Measurements from ENCODE around the gene PLXND1.

PLXND1 gene

DNA sequence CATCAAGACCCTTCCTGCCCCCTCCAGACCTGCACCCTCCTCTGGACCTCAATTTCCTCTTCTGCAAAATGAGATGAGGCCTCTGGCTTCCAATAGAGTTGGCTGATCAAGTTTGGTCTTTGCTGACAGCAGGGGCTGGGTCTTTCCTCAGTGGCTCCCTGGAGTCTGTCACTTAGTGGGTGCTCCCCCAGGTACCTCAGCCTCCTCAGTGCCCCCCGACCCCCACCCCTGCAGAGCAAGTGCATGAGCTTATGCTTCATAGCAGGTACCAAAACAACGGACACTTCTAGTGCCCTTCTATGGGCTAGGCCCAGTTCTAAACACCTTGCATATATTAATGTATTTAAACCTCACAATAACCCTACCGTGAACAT is 6.9 kb upstream of the PLXND1 start:
- DNase-seq = peak; percentile 16

DNA sequence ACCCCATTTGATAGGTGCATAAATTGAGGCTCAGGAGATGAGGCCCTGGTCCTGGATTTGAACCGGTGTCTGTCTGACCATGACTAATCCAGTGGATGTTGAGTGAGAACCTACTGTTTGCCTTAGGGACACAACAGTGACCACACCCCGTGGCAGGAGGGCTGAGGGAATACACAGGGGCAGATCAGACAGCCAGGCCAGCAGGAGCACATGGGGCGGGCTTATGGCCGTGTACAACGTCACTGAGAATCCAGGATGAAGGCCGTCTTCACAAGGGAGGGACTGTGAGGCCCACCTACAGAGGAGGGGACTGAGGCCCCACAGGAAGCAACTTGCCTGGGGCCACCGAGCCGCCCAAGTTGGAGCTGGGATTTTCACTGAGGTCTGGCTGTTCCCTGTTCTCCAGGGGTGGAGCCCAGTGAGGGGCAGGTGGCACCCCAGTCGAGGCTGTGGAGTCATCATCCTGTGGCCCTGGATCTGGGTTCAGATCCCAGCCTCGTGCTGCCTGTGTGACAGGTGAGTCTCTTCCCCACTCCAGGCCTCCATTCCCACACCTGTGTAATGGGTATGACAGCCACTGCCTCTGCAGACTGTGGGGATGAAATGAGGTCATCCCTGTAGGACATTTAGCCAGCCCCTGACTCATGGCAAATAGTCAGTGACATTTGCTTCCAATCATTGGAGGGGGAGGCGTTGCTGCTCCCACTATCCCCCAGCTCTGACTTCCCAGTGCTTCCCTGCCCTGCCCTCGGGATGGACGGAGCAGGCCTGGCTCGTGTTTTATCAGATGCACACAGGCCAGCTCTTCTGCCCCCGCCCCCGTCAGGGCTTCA is 6.3 kb upstream of the PLXND1 start:
- DNase-seq = peak; percentile 27

DNA sequence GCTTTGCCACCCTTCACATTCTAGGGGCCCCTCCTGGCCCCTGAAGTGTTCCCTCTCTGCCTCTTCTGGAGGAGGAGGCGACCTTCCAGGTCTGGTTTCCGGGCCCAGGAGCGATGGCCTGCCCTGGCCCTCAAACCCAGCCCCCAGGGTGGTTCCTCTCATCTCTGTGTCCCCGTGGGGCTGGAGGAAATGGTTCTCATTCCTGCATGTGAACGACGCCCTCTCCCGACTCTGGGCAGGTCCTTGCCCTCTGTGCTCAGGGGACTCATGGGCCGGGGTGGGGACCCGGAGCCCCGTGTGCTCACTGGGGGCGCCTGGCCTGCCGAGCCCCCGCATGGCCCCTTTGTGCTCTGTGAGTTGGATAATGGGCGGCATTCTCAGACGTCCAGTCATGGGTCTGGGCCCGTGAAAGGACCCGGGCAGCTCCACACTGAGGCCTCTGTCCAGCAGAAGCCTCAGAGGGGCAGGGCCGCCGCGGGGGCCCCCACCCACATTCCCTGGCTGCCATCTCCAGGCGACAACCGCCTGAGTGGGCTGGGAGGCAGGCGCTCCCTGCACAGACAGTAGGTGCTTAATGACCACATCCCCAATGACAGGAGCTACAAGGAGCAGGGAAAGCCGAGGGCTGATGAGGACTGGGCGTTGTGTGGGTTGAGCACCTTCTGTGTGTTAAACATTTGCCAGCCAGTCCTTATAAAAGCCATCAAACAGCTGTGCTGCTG is 5.5 kb upstream of the PLXND1 start:
- DNase-seq = peak; percentile 39

DNA sequence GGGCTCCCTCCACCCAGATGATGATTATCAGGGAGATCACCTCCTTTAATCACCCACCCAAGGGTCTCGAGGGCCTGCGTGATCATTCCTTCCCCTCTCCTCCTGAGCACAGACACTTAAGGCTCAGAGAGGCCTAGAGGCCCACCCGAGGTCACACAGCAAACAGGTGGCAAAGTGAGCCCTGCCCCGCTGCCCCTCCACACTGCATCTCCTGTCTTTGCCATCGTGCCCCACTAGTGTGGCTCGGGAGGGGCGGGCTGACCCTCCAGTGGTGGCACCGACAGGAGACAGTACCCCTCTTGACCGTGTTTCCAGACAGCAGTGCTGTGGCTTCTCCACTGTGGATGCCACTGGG is 4.9 kb upstream of the PLXND1 start:
- DNase-seq = no peak

DNA sequence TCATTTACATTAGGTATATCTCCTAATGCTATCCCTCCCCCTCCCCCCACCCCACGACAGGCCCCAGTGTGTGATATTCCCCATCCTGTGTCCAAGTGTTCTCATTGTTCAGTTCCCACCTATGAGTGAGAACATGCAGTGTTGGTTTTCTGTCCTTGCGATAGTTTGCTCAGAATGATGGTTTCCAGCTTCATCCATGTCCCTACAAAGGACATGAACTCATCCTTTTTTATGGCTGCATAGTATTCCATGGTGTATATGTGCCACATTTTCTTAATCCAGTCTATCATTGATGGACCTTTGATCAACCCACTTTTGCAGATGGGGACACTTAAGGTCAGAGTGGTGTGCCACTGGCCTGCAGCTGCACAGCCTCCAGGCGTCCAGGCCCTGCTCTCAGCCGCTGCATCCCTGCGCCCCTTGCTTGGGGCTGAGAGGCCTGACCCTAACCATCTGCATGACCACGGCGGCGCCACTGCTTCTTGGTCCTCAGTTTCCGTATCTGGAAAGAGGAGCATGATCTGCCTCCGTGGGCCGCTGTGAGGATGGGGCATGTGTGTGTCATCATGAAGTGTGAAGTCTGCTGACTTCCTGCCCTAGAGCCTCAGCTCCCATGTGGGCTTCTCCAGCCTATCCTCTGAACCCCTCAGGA is 4.4 kb upstream of the PLXND1 start:
- DNase-seq = peak; percentile 16

DNA sequence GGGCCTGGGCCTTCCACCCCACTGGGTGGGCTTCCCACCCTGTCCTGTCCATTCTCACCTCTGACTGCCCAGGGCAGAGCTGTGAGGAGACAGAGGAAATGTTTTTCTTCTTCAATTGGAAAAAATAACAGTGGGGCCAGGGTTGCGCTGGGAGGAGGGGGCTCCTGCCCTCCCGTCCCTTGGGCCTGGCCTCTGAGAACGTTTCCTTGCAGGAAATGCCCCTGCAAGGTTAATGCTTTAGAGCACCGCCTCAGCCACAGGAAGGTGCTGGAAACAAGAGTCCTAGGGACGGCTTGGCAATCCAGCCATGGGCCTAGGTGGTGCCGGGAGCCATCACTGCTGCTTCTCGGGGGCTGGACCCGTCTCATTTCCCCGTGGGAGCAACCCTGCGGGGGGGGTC is 3.8 kb upstream of the PLXND1 start:
- DNase-seq = peak; percentile 34

DNA sequence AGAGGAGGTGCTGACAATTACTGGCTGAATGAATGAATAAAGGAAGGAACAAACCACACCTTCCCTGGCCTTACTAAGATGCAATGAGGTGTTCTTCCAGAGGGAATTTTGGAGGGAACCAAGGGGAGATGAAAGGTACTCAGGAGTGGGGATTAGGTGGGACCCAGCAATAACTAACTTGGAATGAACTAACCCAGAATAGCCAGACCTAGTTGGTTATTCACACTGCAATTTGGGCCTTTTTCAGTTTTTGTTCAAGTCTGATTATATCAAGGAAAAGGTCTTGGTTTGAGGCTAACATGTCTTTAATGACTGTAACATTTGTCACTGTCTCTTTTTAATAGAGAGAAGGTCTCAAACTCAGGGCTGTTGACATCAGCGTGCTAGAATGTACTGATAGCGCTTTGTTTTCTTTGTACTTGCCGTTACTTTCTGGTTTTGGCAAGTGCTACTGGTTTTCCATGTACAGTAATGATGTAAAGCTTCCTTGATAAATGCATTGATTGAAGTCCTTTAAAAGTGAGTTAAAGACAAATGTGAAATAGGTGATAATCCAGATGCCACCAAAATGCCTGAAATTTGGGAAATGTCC is 3.2 kb upstream of the PLXND1 start:
- no peak for DNase-seq

DNA sequence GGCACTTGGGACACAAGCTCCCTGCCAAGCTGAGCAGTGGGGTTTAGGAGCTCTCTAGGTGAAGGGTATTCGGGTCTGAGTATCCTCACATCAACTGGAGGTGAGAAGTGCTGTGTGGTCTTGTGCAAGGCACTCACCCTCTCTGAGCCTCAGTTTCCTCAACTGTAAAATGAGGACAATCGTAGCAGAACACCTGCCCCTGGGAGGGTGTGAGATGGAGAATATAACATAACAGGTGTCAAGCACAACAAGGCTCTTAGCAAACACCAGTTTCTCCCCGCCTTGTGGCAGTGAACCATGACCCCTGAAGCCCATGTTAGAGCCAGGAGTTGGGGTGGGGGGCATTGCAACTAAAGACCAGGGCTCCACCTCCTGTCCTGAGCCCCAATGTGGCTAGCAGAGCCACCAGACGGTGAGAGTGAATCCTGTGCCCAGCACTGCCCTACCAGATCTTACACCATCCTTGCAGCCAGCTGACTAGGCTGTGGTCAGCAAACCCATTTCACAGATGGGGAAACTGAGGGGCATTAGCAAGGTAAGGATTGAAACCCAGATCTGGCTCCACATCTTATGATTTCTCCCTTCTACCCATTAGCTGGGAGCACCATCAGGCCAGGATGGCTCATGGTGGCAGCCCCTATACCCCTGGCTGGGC is 2.6 kb upstream of the PLXND1 start:
- no peak for DNase-seq

DNA sequence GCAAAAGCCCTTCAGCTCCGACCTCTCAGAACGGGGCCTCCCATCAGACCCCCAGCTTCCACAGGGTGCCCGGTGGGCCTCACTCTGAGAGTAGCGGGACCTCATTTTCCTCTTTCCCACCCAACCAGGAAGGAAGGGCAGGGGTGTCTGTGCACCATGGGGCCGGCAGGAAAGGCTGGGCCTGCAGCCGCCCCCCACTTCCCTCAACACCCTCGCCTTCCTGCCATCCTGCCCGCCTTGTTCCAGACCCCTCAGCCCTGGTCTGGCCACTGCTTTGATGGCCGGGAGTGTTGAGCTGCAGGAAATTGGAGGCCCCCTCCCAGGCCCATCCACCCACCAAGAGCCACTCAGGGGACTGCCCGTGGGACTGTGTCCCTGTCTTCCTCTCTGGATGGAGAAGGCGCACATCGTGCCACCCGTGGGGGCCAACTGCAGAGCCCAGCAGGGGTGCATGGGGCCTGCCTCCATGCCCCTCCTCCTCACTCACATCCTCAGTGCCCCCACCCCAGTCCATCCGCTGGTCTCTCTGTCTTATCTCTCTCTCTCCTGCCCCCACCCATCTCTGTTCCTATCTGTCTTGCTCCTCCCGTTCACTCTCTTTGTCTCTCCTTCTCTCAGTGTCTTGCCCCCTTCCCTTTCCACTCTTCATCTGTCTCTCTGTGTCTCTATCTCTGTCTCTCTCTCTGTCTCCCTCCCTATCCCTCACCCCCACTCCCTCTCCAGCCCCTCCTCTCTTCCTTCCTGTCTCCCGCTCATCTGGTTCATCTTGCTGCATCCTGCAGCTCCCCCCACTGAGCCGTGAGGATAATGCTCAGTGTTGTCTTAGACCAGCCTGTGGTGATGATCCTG is 1.8 kb upstream of the PLXND1 start:
- no peak for DNase-seq

DNA sequence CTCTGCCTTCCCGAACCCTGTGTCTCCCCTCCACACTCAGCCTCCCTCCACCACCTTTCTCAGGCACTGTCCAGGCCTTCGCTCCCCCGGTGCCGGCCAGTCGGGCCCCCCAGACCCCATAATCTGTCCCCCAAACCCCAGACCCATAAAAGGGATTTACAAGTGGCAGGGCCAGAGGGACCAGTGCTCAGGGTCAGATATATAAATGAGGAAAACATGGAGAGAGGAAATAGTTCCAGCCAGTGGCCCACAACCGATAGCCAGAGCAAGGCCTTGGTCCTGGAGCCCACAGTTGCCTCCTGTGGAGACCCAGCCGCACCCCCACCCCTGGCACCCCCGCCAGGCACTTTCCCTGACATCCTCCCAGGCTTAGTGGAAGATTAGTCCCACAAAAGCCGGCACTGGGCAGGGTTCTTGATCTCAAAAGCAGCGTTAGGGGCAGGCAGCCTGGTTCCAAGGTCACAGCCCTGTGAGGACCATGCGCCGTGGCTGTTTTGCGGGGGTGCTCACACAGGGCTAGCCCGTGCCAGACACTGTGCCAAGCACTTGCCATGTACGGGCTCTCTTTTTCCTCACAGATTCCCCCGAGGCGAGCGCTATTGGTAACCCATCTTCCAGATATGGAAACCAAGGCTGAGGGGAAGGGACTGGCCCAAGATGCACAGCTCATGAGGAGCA is 1.1 kb upstream of the PLXND1 start:
- DNase-seq = no peak

DNA sequence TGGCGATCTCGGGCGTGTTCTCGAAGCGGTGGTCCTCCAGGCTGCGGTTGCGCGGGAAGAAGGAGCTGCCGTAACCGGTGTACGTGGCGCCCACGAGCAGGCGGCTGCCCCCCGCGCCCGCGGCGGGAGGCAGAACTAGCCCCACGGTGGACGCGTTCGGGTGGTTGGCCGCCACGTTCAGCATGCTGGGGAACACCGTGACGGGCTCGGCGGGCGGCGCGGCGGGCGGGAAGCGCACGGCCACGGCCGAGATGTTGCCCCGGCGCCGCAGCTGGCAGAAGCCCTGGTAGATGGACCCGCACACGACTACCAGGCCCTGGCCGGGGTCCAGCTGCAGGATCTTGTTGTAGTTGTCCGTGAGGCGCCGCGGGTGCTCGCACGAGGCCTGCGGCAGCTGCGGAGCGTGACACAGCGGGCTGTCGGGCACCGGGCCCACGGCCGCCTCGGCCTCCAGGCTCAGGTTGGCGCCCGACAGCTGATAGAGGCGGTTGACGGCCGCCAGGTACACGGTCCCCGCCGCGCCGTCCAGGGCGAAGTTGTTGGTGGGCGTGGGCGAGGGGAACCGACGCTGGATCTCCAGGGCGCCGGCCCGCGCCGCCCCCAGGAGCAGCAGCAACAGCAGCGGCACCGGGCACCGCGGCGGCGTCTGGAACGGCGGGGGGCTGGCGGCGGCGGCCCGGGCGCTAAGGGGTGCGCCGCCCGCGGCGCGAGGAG is 397 bp downstream of the PLXND1 start:
- DNase-seq = no peak

DNA sequence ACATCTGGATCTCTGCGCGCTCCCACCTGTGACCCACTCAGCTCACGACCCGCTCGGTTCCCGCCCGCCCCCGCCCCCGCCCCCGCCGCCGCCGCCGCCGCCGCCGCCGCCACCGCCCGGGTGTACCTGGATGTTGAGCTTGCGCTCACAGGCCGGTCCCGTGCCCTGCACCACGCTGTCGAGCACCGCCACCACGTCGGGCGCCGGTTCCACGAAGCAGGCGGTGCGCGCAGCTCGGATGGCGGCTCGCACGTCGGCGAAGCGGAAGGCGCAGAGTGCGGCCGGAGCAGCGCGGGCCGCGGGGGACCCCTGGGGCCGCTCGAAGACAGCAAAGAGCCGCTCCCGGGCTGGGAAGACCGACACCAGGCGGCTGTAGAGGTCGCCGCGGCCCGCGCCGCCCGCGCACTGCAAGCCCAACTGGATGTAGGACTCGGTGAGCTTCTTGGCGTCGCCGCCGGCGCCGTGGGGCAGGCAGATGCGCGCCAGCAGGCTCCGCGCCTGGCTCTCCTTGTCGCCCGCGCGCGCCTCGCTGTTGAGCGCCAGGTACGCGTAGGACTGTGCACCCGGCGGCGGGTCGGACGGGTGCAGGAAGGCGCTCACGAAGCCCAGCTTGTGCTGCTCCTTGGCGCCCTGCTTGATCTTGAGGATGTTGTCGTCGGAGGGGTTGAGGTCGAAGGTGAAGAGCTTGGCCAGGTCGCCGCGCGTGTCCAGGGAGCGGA is 1.1 kb downstream of the PLXND1 start:
- DNase-seq = no peak

DNA sequence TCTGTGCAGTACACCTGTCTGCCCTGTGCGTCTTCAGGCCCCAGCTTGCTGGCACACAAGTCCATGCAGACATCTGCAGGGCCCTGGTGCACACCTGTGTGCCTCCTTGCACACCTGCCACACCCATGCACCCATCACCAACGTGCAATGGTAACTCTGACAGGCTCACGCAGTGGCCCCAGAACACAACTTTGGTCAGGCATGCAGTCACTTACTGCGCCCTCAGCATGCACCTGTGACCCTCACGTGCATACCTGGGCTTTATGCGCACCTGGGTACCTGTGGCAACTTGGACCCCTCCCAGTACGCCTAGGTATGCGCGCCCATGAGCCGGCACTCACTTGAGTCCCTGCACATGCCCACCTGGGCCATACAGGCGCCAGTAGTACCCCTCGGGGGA is 1.7 kb downstream of the PLXND1 start:
- DNase-seq = no peak

DNA sequence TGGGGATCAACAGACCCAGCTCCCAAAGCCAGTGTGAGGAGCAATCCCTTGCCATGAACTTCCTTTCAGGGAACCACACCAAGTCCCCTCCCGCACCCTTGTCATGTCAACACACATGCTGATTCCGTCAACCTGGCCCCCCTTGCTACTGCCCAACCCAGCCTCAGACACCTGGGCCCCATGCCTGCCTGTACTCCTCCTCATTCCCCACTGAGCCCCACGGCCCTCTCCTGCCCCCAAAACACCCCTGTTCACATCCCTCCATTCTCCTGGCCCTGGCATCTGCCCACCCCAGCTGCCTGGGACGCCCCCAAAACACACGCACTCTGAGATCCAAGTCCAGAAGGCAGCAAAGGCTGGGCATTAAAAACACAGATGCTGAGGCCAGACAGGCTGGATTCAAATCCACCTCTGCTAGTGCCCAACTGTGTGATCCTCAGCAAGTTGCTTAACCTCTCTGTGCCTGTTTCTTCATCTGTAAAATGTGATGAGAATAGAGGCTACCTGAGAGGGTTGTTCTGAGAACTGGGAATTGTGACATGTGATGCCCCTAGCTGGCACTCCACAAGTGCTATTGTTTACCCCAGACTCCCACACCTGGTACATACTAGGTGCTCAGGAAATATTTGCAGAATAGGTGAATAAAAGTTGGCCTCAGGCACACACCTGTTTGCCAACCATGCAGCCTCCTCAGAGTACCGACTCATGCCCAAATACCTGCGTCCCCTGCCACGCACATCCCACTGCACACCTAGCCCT is 2.3 kb downstream of the PLXND1 start:
- no peak for DNase-seq

DNA sequence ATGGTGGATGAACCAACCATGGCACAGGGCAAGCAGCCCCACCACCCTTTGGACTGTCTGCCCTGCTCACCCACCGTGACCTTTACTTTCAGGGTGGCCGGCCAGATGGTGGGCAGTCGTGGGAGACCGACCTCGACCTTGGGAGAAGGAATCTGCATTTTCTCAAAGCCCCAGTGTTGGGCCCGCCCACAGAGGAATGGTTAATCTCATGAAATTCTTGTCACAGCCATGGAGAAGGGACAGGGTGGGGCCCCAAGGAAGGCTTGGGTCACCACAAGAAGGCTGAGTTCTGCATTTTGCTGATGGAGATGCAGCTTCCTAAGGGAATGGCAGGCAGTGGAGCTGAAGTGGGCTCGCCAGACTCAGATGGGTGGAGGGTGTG is 2.9 kb downstream of the PLXND1 start:
- no peak for DNase-seq

DNA sequence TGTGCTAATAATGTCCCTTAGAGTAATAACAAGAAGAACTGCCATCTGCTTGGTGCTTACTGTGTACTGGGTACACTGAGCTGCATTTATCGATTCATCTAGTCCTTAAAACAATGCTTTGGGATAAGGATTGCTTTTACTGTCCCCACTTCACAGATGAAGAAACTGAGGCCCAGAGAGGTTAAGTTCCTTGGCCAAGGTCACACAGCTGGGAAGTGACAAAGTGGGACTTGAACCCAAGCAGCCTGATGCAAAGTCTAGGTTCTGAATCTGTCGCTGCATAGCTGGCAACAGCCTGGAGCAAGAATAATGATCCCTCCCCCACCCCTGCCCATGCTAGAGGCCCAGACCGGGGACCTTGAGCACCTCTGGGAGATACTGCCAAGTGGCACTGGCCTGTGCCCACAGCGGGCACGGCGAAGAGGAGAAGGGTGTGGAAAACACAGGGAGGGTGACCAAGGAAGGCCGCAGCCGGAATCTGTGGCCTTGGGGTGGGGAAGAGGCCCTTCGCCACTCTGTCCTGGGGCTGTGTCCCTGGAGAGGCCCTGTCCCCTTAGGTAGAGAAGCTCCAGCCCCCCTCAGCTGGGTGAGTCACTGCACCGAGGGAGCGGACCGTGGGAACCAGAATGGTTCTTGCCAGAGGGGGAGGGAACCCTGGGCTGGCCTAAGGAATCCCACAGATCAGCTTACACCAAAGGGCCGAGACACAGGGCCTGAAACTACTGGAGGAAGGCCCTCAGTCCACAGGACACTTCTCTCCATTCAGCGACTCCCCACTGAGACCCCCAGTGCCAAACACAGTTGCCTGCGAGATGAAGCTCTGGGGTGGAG is 3.5 kb downstream of the PLXND1 start:
- peak; percentile 87 for DNase-seq

DNA sequence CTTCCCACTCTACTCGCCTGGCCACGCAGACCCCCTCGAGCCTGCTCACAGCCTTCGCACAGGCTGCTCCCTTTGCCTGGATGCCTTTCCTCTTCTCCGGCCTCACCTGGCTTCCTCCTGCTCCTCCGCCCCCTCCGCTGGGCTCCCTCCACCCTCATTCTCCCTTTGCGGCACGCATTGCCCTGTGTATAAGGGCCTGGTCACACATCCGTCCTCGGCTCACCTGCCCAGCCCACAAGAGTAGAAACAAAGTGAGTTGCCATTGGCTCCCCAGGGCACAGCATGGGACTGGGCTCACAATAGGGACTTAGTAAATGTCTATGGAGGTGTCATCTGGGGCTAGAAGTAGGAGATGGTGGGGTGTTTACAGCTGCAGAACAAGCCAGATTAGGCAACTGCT is 4.2 kb downstream of the PLXND1 start:
- DNase-seq = no peak

DNA sequence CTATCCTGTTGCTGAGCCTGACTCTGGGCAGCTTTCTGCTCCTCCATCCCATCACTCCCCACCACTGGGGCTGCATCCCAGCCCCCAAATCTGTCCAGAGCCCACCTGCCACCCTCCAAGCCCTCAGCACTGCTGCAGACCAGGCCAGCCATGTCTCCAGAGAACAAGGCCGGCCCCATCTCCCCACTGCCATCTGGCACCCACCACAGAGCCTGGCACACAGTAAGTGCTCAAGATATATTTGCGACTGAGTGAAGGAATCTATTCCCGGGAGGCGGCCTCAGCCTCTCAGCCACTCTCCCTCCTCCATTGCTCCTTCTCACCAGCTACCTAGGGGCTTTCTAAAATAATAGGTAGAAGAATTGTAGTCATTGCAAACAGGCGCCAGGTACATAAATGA is 4.8 kb downstream of the PLXND1 start:
- no peak for DNase-seq

DNA sequence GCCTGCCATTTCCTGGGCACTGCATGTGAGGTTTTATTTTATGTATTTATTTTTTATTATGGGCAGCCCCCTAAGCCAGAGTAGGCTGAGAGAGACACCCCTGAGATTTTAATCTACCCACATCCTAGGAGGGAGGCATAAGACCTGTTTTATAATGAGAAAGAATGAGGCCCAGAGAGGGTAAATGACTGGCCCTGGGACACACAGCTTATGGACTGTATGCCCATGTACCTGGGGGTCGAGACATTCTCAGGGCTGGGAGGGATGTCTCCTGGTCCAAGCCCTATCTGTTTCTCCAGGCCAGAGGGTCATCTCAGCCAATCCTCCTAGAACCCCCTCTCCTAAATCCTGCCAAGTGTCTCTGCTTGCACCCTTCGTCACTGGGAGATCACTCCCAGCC is 6.1 kb downstream of the PLXND1 start:
- DNase-seq = no peak
